ENCODE results near the gene HIRA.

DNA sequence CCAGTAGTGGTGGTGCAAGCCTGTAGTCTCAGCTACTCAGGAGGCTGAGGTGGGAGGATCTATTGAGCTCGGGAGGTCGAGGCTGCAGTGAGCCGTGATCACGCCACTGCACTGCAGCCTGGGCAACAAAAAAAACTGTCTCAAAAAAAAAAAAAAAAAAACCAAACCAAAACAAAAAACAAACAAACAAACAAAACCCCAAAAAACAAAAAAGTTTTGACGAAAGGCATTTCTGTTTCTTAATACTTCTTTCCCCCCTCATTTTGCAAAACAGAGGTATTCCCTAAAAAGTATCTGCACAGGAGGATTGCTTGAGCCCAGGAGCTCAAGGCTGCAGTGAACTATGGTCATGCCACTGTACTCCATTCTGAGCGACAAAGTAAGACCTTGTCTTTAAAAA is 11.2 kb downstream of the HIRA start:
- TF ChIP-seq CREBBP (IDR thresholded peaks at IDR 0.05; ENCODE audit: low read depth, low read length) (no peak), GATA2 (CRISPR knock-in tag; IDR thresholded peaks at IDR 0.05) (no peak), ZKSCAN1 (IDR thresholded peaks at IDR 0.05; ENCODE audit: low read depth, low read length) (no peak), POLR2A (conservative IDR thresholded peaks at IDR 0.05) (no peak), EGR1 (conservative IDR thresholded peaks at IDR 0.05) (no peak), EZH2 (IDR thresholded peaks at IDR 0.05; ENCODE audit: borderline replicate concordance, low read depth, low read length) (no peak), EP300 (IDR thresholded peaks at IDR 0.05; ENCODE audit: low read length) (no peak), SOX6 (IDR thresholded peaks at IDR 0.05) (no peak)
- TF ChIP-seq, protein P1, sequence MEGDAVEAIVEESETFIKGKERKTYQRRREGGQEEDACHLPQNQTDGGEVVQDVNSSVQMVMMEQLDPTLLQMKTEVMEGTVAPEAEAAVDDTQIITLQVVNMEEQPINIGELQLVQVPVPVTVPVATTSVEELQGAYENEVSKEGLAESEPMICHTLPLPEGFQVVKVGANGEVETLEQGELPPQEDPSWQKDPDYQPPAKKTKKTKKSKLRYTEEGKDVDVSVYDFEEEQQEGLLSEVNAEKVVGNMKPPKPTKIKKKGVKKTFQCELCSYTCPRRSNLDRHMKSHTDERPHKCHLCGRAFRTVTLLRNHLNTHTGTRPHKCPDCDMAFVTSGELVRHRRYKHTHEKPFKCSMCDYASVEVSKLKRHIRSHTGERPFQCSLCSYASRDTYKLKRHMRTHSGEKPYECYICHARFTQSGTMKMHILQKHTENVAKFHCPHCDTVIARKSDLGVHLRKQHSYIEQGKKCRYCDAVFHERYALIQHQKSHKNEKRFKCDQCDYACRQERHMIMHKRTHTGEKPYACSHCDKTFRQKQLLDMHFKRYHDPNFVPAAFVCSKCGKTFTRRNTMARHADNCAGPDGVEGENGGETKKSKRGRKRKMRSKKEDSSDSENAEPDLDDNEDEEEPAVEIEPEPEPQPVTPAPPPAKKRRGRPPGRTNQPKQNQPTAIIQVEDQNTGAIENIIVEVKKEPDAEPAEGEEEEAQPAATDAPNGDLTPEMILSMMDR (IDR thresholded peaks at IDR 0.05 in 2 of 3, conservative IDR thresholded peaks at IDR 0.05 in 1 of 3; ENCODE audit: insufficient read depth in 2 of 3, low read depth in 1 of 3, low read length in 3 of 3): no peak
- TF ChIP-seq, protein P2, sequence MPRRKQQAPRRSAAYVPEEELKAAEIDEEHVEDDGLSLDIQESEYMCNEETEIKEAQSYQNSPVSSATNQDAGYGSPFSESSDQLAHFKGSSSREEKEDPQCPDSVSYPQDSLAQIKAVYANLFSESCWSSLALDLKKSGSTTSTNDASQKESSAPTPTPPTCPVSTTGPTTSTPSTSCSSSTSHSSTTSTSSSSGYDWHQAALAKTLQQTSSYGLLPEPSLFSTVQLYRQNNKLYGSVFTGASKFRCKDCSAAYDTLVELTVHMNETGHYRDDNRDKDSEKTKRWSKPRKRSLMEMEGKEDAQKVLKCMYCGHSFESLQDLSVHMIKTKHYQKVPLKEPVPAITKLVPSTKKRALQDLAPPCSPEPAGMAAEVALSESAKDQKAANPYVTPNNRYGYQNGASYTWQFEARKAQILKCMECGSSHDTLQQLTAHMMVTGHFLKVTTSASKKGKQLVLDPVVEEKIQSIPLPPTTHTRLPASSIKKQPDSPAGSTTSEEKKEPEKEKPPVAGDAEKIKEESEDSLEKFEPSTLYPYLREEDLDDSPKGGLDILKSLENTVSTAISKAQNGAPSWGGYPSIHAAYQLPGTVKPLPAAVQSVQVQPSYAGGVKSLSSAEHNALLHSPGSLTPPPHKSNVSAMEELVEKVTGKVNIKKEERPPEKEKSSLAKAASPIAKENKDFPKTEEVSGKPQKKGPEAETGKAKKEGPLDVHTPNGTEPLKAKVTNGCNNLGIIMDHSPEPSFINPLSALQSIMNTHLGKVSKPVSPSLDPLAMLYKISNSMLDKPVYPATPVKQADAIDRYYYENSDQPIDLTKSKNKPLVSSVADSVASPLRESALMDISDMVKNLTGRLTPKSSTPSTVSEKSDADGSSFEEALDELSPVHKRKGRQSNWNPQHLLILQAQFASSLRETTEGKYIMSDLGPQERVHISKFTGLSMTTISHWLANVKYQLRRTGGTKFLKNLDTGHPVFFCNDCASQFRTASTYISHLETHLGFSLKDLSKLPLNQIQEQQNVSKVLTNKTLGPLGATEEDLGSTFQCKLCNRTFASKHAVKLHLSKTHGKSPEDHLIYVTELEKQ (CRISPR knock-in tag; IDR thresholded peaks at IDR 0.05): no peak
